Panc1 (cell line): ENCODE data around the gene INPP4B. TPM values are rescaled to one million over a fixed set of nuclear protein-coding genes. Genes with fewer than 3 reads are reported as not detected.

Experiments
- ATAC-seq: fragments of 200-7000 bp; cut with Tn5 transposase; 2 replicates; pipeline ENCODE4 v1.9.1; 2020; ENCODE audit warnings: mild to moderate bottlenecking, moderate library complexity
- BruUV-seq: library from RNA; stranded (reverse); fragments of 400-500 nt; replicated peaks from 2 replicates; lab custom pipeline; 2021; lab: Mats Ljungman, UMichigan
- CTCF ChIA-PET: fragments of 300-600 bp; sonication (Branson Sonifier 250); formaldehyde crosslinking; loops from one replicate; lab custom pipeline; 2022; ENCODE audit warnings: antibody characterized with exemption; lab: Charles Lee
- POLR2A ChIA-PET: fragments of 300-600 bp; sonication (Branson Sonifier 250); formaldehyde crosslinking; loops from one replicate; lab custom pipeline; 2022; ENCODE audit warnings: antibody characterized with exemption; lab: Charles Lee
- DNase-seq: peaks from one replicate; pipeline ENCODE4 v3.0.0-alpha.2; 2010; ENCODE audit warnings: low read depth, low spot score
- H3K27ac ChIP-seq: 2 replicates; pipeline ENCODE4 v1.5.1; 2011; ENCODE audit warnings: mild to moderate bottlenecking, low read length, inconsistent platforms
- H3K27me3 ChIP-seq: fragments of 200-500 bp; sonication (Bioruptor generic); 2 replicates; pipeline ENCODE4 v1.6.0; 2014; ENCODE audit warnings: low read length, inconsistent platforms; ENCODE audit not compliant: control insufficient read depth, insufficient read depth
- H3K36me3 ChIP-seq: fragments of 200-500 bp; sonication (Bioruptor generic); 2 replicates; pipeline ENCODE4 v1.5.1; 2014; ENCODE audit warnings: inconsistent platforms, mild to moderate bottlenecking, low read length, moderate library complexity; ENCODE audit not compliant: control insufficient read depth, insufficient read depth
- H3K4me1 ChIP-seq: 2 replicates; pipeline ENCODE4 v1.5.1; 2011; ENCODE audit warnings: inconsistent platforms, mild to moderate bottlenecking, low read length, moderate library complexity; ENCODE audit not compliant: control insufficient read depth, insufficient read depth
- H3K4me3 ChIP-seq, 2 experiments: 2 replicates each; pipeline ENCODE4 v1.5.1; 2011 to 2012; ENCODE audit warnings: low read depth in 2 of 2, low read length in 2 of 2, mild to moderate bottlenecking in 2 of 2, inconsistent platforms in 1 of 2, moderate library complexity in 1 of 2
- H3K9me3 ChIP-seq: fragments of 200-500 bp; sonication (Bioruptor generic); 2 replicates; pipeline ENCODE4 v1.5.1; 2014; ENCODE audit warnings: low read depth, mild to moderate bottlenecking, inconsistent platforms, low read length, moderate library complexity; ENCODE audit not compliant: control insufficient read depth, insufficient read depth
- POLR2AphosphoS5 ChIP-seq: IDR thresholded peaks from 2 replicates; pipeline ENCODE4 v1.6.1; 2012; ENCODE audit warnings: mild to moderate bottlenecking, low read depth, low read length, moderate library complexity
- REST ChIP-seq, 2 experiments: IDR thresholded peaks; 2 replicates each; pipeline ENCODE4 v1.6.1; 2011 to 2012; ENCODE audit warnings: low read depth in 2 of 2, control low read depth in 1 of 2, low read length in 1 of 2, mild to moderate bottlenecking in 1 of 2, moderate library complexity in 1 of 2; ENCODE audit not compliant: insufficient read depth in 1 of 2
- SIN3A ChIP-seq: IDR thresholded peaks from 2 replicates; pipeline ENCODE4 v1.6.1; 2012; ENCODE audit warnings: low read depth, mild to moderate bottlenecking, low read length, moderate library complexity, borderline replicate concordance; ENCODE audit not compliant: insufficient read depth
- TCF7L2 ChIP-seq: IDR thresholded peaks from 2 replicates; pipeline ENCODE4 v1.6.1; 2011; ENCODE audit warnings: mild to moderate bottlenecking, low read depth, low read length, inconsistent platforms
- in situ Hi-C: cut with HindIII; loops from 2 replicates; pipeline ENCODE4 v1.10.0; 2016; ENCODE audit warnings: low sequenced_read_pairs, low pct_unique_long_range_greater_than_20kb
- intact Hi-C: fragments of 100-400 bp; cut with micrococcal nuclease; formaldehyde crosslinking; loops from one replicate; pipeline ENCODE4 v1.10.0; 2022; ENCODE audit not compliant: unreplicated experiment
- total RNA-seq: library from RNA; stranded (reverse); gene quantifications from one replicate; pipeline ENCODE4 v1.2.1, GENCODE V29; 2021; ENCODE audit not compliant: unreplicated experiment
- TF ChIP-seq, protein P1 (sequence below): fragments of 450-650 bp; IDR thresholded peaks from 2 replicates; pipeline ENCODE4 v1.5.1; 2017; ENCODE audit warnings: mild to moderate bottlenecking

INPP4B gene
- total RNA-seq, 1 experiment from 2014 or later: 4.5 TPM

DNA sequence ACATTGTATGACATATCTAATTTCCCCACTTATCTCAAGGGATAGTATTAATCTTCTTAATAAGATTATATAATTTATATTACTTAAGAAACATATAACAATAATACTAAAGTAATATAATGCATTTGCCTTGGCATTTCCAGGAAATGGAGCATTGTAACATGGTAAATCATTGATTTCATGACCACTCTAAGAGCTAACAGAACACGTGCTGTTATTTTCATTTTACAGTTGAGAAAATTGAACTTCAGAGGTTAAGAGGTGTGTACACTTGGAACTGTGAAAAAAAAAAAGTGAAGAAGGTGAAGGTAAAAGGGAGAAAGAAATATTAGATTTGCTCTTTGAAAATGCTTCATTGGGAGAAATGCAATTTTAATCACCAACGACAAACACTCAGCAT, 687.1 kb downstream of the INPP4B start:
- CTCF ChIA-PET: no interaction called here
- no peak for TF ChIP-seq SIN3A
- no peak for TF ChIP-seq POLR2AphosphoS5
- TF ChIP-seq TCF7L2: no peak
- no peak for TF ChIP-seq REST (IDR thresholded peaks at IDR 0.05; ENCODE audit: insufficient read depth in 1 of 2, low read depth in 2 of 2, low read length in 1 of 2)
- TF ChIP-seq, protein P1, sequence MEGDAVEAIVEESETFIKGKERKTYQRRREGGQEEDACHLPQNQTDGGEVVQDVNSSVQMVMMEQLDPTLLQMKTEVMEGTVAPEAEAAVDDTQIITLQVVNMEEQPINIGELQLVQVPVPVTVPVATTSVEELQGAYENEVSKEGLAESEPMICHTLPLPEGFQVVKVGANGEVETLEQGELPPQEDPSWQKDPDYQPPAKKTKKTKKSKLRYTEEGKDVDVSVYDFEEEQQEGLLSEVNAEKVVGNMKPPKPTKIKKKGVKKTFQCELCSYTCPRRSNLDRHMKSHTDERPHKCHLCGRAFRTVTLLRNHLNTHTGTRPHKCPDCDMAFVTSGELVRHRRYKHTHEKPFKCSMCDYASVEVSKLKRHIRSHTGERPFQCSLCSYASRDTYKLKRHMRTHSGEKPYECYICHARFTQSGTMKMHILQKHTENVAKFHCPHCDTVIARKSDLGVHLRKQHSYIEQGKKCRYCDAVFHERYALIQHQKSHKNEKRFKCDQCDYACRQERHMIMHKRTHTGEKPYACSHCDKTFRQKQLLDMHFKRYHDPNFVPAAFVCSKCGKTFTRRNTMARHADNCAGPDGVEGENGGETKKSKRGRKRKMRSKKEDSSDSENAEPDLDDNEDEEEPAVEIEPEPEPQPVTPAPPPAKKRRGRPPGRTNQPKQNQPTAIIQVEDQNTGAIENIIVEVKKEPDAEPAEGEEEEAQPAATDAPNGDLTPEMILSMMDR: no peak
- in situ Hi-C loops (no loop called here), intact Hi-C loops (no loop called here)
- no TSS peak for BruUV-seq
- ATAC-seq: no peak
- POLR2A ChIA-PET: no interaction called here
- H3K27me3 ChIP-seq: no peaks in the 10 kb centered on the region
- no peak for DNase-seq
- no peaks in the 10 kb centered on the region for H3K4me1 ChIP-seq
- no peak overlapping the region for H3K4me3 ChIP-seq
- no peak overlapping the region for H3K27ac ChIP-seq
- no peaks in the 10 kb centered on the region for H3K9me3 ChIP-seq
- H3K36me3 ChIP-seq: no peaks in the 10 kb centered on the region

DNA sequence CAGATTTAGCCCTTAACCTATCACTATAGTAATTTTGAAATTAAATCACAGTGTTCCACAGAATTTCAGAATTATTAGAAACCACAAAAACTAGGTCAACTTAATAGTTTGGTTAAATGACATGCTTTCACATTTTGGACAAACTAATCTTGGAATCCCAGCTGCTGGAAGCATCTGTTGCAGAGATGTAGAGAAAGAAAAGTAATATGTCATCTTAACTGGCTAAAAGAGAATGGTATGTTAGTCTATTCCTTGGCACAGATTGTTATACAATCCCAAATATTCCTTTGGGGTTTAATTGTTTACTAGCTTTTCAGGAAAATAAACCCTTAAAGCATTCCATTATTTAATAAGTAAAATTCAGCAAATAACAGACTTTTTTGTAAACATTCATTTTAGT, 689.8 kb downstream of the INPP4B start:
- no peak for DNase-seq
- no peak for ATAC-seq
- Histone ChIP-seq H3K4me1 (no peaks in the 10 kb centered on the region), H3K36me3 (no peaks in the 10 kb centered on the region), H3K9me3 (no peaks in the 10 kb centered on the region), H3K4me3 (no peak overlapping the region), H3K27ac (no peak overlapping the region), H3K27me3 (no peaks in the 10 kb centered on the region)
- in situ Hi-C loops (no loop called here), intact Hi-C loops (no loop called here)
- ChIA-PET CTCF (no interaction called here), POLR2A (no interaction called here)
- no TSS peak for BruUV-seq
- no peak for TF ChIP-seq REST (IDR thresholded peaks at IDR 0.05; ENCODE audit: insufficient read depth in 1 of 2, low read depth in 2 of 2, low read length in 1 of 2)
- TF ChIP-seq TCF7L2: no peak
- TF ChIP-seq POLR2AphosphoS5: no peak
- TF ChIP-seq SIN3A: no peak
- TF ChIP-seq, protein P1: no peak
